HG03520 (cell line): ENCODE measurements around the gene PIP5K1C.

ENCODE experiments used
- ATAC-seq: cut with Tn5 transposase; IDR thresholded peaks from one replicate; pipeline ENCODE4 v1.9.1; 2021; ENCODE audit warnings: mild to moderate bottlenecking, moderate library complexity; ENCODE audit not compliant: unreplicated experiment

The PIP5K1C gene

GRCh38 chr19:3612330-3612729 lies 87.9 kb downstream of the PIP5K1C start:
- ATAC-seq, result no peak

- no peak for ATAC-seq
Observed at GRCh38 chr19:3611841-3612240, 88.4 kb downstream of the PIP5K1C start.

DNA sequence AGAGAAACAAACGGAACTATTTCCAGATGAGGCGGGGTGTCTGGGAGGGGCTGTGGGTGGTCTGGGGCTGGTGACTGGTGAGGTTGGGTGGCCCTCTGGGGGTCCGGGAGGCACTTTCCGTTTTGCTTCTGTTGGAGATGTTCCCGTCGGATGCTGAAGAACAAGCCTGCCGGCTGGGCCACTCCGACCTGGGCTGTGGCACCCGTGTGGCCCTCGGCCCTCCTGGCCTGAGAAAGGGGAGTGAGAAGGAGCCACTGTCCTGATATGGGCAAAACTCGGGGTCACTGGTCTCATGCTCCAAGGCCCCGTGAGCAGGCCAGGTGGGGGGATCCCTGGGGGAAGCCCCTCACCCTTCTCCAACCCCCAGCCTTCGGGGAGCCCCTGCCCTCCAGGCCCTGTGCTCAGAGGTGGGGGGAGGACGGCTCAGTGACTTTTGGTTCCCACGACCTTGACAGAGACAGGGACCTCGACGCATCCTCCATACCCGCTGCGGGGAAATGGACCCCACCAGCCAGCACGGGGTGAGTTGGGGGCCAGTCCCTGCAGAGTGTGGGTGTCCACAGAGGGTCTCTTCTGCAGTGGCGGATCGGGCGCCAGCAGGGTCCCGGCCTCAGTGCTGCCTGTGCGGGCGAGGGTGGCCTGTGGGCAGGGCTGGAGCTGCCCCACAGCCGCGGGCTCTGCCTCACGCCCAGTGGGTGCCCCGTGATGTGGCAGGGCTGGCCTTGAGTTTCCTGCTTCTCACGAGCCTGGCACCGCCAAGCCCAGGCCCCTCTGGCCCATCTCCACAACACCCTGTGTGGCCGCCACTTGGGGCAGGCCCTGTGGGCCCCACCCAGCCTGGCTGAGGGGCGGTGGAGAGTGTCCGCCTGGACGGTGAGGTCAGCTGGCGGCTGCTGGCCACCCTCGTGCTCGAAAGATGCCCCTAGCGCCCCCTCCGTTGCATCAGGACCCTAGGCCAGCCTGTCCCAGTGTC lies 89.2 kb downstream of the PIP5K1C start:
- no peak for ATAC-seq

- no peak for ATAC-seq
Observed at GRCh38 chr19:3609779-3610719, 90.2 kb downstream of the PIP5K1C start.

DNA sequence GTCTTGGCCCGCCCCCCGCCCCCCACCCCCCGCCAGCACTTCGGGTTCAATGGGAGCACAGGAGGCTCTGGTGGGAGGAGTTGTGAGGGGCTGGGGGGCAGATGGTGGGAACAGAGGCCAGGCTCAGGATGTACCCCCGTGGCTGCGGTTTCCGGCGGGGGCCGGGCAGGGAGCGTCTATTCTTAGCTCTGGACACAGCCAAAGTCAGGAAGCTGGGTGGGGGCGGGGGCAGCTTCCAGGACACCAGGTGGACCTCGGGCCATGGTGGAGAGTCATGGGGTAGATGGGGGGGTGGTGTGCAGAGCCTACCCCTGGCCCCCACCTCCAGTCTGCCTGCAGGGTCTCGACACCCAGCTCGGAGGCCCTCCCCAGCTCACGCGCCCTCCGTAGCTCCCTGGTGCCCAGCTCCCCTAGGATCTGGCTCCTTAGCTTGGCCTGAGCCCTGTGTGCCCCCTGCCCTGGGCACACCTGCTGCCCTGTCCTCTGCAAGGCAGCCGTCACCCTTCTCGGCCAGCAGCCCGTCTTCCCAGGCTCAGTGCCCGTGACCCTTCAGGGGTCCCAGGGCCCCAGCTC lies 91.4 kb downstream of the PIP5K1C start:
- ATAC-seq, result no peak

DNA sequence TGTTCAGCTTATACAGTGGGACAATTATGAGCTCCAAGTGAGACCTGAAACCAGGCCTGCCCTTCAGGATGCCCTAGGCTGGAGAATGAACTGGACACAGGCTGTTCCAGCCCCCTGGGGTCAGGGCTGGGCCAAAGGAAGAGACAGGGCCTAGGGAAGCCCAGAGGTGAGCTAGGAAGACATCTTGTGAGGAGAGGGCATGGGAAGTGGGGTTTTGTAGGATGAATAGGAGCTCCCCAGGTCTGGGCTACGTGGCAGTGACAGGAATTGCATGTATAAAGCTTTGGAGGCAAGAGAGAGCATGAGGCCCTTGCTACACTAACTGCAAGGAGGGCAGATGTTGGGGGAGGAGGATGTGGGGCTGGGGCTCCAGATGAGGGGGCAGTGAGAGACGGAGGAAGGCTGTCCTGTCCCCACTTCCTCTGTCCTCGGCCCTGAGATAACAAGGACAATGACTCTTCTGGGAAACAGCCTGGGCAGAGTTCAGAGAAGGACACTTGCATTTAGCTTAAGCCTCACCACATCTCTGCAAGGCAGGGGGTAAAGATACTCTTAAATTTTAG lies 92.1 kb downstream of the PIP5K1C start:
- ATAC-seq, result no peak

DNA sequence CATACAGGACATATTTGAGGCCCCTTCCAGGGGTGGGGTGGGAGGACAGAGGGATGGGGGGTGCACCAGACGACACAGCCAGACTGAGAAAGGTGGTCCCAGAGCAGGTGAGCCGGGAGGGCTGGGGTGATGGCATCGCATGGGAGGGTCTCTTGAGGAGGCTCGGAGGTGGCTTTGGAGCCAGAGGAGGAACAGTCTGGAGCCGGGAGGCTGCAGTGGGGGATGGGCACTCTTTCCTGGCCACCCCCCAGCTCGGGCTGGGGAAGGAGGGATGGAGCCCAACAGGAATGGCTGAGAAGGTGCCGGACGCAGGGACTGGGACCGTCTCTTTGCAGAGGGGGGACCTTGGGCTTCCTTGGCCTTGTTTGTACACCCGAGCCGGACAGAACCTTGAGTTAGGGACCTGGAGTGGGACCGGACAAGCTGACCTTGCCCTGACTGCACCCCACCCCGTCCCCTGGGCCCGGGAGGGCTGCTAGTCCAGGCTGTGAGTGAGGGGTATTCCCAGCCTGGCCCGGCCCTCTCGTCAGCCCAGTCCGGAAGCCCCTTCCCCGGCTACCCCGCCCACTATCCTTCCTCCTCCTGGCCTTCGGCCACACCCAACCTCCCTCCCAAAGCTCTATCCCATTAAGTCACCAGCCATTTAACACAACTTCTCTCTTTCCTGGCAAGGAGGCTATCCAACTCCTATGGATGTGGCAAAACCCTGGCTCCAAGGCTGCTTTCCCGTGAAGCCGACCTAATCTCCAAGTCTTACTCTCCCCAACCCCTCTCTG lies 92.8 kb downstream of the PIP5K1C start:
- no peak for ATAC-seq

DNA sequence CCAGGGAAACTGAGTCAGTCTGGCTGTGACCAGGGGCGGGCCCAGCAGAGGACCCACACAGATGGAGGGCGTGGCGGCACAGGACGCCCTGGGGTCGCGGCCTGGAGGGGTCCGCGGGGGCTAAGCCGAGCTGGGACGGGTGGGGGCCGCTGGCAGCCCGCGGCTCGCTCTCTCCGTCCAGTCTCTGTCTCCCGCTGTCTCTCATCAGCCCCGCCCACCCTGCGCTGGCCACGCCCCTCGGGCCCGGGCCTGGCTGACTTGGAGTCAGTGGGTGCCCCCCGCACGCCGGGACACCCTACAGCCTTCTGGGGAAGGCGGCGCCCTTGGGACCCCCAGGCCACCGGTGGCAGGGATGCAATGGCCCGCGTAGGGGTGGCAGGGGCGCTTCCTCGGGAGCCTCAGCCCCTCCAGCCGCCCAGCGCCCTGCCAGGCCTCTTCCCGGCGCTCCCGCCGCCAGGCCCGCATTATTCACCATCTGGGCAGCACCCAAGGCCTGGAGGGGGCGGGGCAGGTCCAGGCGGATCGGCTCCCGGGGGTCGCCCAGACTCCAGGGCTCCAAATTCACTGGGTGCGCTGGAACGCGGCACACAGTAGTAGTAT lies 93.5 kb downstream of the PIP5K1C start, which contains the start of gene TBXA2R:
TBXA2R (minus strand) TSS at position 186 of the 600 bp plus-strand sequence. CDS start 6,241 bp downstream, outside the sequence.
- no peak for ATAC-seq

- no peak for ATAC-seq
Observed at GRCh38 chr19:3606174-3606689, 94.0 kb downstream of the PIP5K1C start.

- ATAC-seq, result no peak
Observed at GRCh38 chr19:3605770-3606169, 94.5 kb downstream of the PIP5K1C start.

- no peak for ATAC-seq
Observed at GRCh38 chr19:3605361-3605760, 94.9 kb downstream of the PIP5K1C start.

DNA sequence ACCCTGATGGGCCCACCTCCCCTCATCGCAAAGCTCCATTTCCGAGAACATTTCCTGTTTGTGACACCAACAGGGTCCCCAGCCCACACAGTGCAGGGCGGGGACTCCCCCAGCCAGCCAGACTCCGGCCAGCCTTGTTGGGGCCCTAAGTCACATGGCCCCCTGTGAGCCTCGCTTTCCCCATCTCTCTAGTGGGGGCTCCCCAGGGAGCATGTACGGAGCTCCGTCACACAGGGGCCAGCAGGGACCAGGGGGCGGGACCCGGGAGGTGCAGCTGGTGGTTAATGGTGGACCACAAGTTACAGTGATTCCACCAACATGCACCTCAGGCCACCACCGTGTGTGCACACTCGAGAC lies 95.3 kb downstream of the PIP5K1C start:
- ATAC-seq, result no peak

DNA sequence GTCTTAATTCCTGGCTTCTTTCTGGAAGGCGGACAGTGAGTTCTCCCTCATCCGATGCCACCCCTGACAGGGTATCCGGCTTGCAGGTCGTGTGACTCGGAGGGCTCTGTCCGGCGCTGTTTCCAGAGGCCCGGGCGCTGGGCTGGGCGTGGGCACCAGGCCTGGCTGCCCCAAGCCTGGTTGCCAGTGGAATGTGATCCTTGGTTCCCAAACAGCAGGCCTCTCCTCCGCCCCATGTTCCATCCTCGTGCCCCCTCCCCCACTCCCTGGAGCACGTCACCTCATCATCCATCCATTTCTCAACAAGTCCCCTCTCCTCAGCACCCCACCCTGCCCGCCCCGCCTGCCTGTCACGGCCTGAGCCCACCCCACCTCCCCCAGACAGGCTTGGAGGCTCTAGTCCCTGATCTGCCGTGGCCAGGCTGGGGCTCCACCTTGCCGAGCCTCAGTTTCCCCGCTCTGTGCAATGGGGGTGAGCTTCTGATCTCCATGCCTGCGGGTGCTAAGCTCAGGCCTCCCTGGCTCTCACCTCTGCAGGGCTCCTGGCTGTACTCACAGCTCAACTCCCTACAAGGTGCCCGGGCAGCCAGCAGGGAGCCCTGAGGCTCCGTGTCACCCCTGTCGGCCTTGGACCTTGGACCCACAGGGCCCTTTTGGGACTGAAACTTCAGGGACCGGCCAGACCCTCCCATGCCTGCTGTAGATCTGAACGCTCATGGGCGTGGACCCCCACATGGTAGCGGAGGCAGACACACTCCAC lies 95.9 kb downstream of the PIP5K1C start:
- ATAC-seq, result no peak

DNA sequence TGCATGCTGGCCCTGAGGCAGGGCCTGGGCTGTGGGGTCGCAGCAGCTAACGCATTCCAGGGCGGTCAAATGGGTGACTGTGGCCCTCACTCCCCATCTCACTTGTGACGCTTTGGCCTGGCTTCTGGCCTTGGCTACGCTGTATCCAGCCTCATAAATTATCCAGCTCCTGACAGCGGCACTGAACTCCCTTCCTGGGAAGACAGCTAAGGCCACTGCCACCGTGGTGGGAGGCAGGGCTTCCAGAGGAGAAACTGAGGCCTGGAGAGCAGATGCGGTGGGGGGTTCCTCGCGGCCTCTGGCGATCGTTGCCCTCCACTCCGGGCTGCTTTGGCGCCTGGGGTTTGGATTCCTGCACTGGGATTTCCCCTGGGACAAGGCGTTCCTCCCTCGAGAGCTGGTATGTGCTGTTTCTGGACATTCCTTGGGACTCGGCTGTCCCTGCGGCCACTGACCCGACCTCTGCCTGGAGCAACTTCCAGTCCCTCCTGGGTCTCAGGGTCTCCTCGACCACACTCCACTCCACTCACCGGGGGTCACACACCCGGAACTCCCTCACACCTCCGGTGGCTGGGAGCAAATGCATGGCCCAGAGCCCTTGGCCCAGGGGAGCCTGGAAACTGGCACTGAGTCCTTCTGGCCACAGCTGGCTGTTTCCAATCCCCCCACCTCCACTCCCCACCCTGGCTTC lies 97.0 kb downstream of the PIP5K1C start:
- no peak for ATAC-seq

- no peak for ATAC-seq
Observed at GRCh38 chr19:3601021-3601420, 99.2 kb downstream of the PIP5K1C start.

GRCh38 chr19:3599776-3600187 lies 100.5 kb downstream of the PIP5K1C start:
- ATAC-seq, result no peak

GRCh38 chr19:3595521-3596061 lies 104.7 kb downstream of the PIP5K1C start:
- ATAC-seq, result no peak

DNA sequence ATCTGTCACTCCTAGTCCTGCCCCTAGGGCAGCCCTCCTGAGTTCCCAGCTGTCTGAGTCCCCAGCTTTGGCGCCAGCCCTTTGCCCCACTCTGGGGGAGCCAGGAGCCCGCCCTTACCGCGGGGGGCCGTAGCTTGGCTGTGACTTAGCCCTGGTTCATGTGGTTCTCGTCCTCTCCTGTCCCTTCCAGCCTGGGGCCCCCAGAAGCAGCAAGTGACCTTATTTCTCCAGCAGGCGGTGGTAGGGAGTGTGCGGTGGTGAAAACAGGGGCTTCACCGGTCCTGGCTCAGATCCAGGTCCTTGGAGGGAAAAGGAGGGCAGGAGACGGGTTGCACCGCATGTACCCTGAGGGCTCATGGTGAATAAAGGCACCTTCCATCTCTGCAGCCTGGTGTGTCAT lies 107.1 kb downstream of the PIP5K1C start:
- no peak for ATAC-seq
